ENCODE data around the gene RAB34.

RAB34 gene

GRCh38 chr17:28710861-28711722 lies 6.6 kb downstream of the RAB34 start:
- DNase-seq: peak; percentile 94

- no peak for DNase-seq
Measured at GRCh38 chr17:28707339-28707720, 10.3 kb downstream of the RAB34 start.

- DNase-seq: no peak
Measured at GRCh38 chr17:28706471-28707338, 11.0 kb downstream of the RAB34 start.

- no peak for DNase-seq
Measured at GRCh38 chr17:28705728-28706334, 11.8 kb downstream of the RAB34 start.

- DNase-seq: no peak
Measured at GRCh38 chr17:28705074-28705659, 12.5 kb downstream of the RAB34 start.

GRCh38 chr17:28704219-28704858 lies 13.3 kb downstream of the RAB34 start:
- DNase-seq: no peak

GRCh38 chr17:28703552-28704218 lies 14.0 kb downstream of the RAB34 start:
- no peak for DNase-seq

GRCh38 chr17:28702752-28703150 lies 14.9 kb downstream of the RAB34 start:
- no peak for DNase-seq

- DNase-seq: no peak
Measured at GRCh38 chr17:28702026-28702751, 15.5 kb downstream of the RAB34 start.

- DNase-seq: no peak
Measured at GRCh38 chr17:28700830-28701492, 16.7 kb downstream of the RAB34 start.

- no peak for DNase-seq
Measured at GRCh38 chr17:28700278-28700677, 17.4 kb downstream of the RAB34 start.

- DNase-seq: peak; percentile 41
Measured at GRCh38 chr17:28698253-28698941, 19.3 kb downstream of the RAB34 start.

GRCh38 chr17:28693869-28694268 lies 23.8 kb downstream of the RAB34 start:
- DNase-seq: no peak

GRCh38 chr17:28689011-28689410 lies 28.7 kb downstream of the RAB34 start:
- no peak for DNase-seq

GRCh38 chr17:28688481-28688880 lies 29.2 kb downstream of the RAB34 start:
- no peak for DNase-seq

- DNase-seq: no peak
Measured at GRCh38 chr17:28686296-28686695, 31.4 kb downstream of the RAB34 start.

GRCh38 chr17:28685366-28685765 lies 32.3 kb downstream of the RAB34 start:
- no peak for DNase-seq

- DNase-seq: no peak
Measured at GRCh38 chr17:28684963-28685362, 32.7 kb downstream of the RAB34 start.

GRCh38 chr17:28682655-28683054 lies 35.0 kb downstream of the RAB34 start:
- no peak for DNase-seq

GRCh38 chr17:28675980-28676379 lies 41.7 kb downstream of the RAB34 start:
- no peak for DNase-seq
